Hepatocyte (in vitro differentiated cells): ENCODE data around the gene SPRR2D. TPM values are rescaled to one million over a fixed set of nuclear protein-coding genes. Genes with fewer than 3 reads are reported as not detected.

Experiments
- DNase-seq: peaks from one replicate; pipeline ENCODE4 v3.0.0-alpha.2; 2016; ENCODE audit warnings: low spot score
- H2AFZ ChIP-seq: fragments of 200-600 bp; sonication (generic); 2 replicates; pipeline ENCODE4 v1.6.0; 2016; ENCODE audit warnings: antibody characterized with exemption, mild to moderate bottlenecking
- H3K27ac ChIP-seq: fragments of 200-600 bp; sonication (generic); 2 replicates; pipeline ENCODE4 v1.5.1; 2016; ENCODE audit warnings: mild to moderate bottlenecking
- H3K27me3 ChIP-seq: fragments of 200-600 bp; sonication (generic); 2 replicates; pipeline ENCODE4 v1.6.1; 2016
- H3K36me3 ChIP-seq: fragments of 200-600 bp; sonication (generic); replicated peaks from 2 replicates; pipeline ENCODE4 v1.5.1; 2016; ENCODE audit warnings: low read depth; ENCODE audit not compliant: insufficient read depth
- H3K4me1 ChIP-seq: fragments of 200-600 bp; sonication (generic); 2 replicates; pipeline ENCODE4 v1.5.1; 2016; ENCODE audit warnings: mild to moderate bottlenecking, moderate library complexity; ENCODE audit not compliant: insufficient read depth
- H3K4me2 ChIP-seq: fragments of 200-600 bp; sonication (generic); 2 replicates; pipeline ENCODE4 v1.6.0; 2016
- H3K4me3 ChIP-seq: fragments of 200-600 bp; sonication (generic); 2 replicates; pipeline ENCODE4 v1.5.1; 2016; ENCODE audit warnings: mild to moderate bottlenecking
- H3K79me2 ChIP-seq: fragments of 200-600 bp; sonication (generic); 2 replicates; pipeline ENCODE4 v1.6.0; 2017; ENCODE audit warnings: mild to moderate bottlenecking
- H3K9me2 ChIP-seq: fragments of 200-600 bp; sonication (generic); replicated peaks from 2 replicates; pipeline ENCODE4 v1.6.0; 2017; ENCODE audit warnings: mild to moderate bottlenecking; ENCODE audit not compliant: insufficient read depth
- H3K9me3 ChIP-seq: fragments of 200-600 bp; sonication (generic); 2 replicates; pipeline ENCODE4 v1.5.1; 2016; ENCODE audit warnings: low read depth, mild to moderate bottlenecking
- H4K20me1 ChIP-seq: fragments of 200-600 bp; sonication (generic); 2 replicates; pipeline ENCODE4 v1.6.0; 2016; ENCODE audit warnings: mild to moderate bottlenecking; ENCODE audit not compliant: insufficient read depth, poor library complexity, severe bottlenecking
- EZH2 ChIP-seq: fragments of 200-600 bp; sonication (generic); IDR thresholded peaks from 2 replicates; pipeline ENCODE4 v1.6.1; 2016; ENCODE audit warnings: antibody characterized with exemption, mild to moderate bottlenecking, borderline replicate concordance
- EZH2phosphoT487 ChIP-seq: fragments of 200-600 bp; sonication (generic); IDR thresholded peaks from one replicate; pipeline ENCODE4 v1.6.1; 2018; ENCODE audit warnings: antibody characterized with exemption, mild to moderate bottlenecking, low read depth, moderate library complexity; ENCODE audit not compliant: unreplicated experiment, severe bottlenecking
- WGBS: methylation state at CpG from one replicate; pipeline ENCODE4 v1.1.6; 2016; ENCODE audit warnings: low lambda C conversion rate; ENCODE audit errors: missing lambda C conversion rate; 5-methylcytosine and 5-hydroxymethylcytosine counted together
- polyA plus RNA-seq: library from polyadenylated mRNA; unstranded; fragments of >200 nt; fragmentation: Nextera tagmentation; extraction: Ambion mirVana; gene quantifications from 2 replicates; pipeline ENCODE4 v1.2.1, GENCODE V29; 2016
- total RNA-seq: library from RNA; depleted of rRNA; stranded (reverse); fragments of >200 nt; gene quantifications from 2 replicates; pipeline ENCODE4 v1.2.3, GENCODE V29; 2014
- TF ChIP-seq, protein P1 (sequence below): fragments of 200-600 bp; sonication (generic); IDR thresholded peaks from 2 replicates; pipeline ENCODE4 v1.5.1; 2016; ENCODE audit warnings: antibody characterized with exemption, mild to moderate bottlenecking; ENCODE audit not compliant: poor library complexity

The SPRR2D gene
- total and polyA plus RNA-seq, 2 experiments from 2014 or later = not detected

DNA sequence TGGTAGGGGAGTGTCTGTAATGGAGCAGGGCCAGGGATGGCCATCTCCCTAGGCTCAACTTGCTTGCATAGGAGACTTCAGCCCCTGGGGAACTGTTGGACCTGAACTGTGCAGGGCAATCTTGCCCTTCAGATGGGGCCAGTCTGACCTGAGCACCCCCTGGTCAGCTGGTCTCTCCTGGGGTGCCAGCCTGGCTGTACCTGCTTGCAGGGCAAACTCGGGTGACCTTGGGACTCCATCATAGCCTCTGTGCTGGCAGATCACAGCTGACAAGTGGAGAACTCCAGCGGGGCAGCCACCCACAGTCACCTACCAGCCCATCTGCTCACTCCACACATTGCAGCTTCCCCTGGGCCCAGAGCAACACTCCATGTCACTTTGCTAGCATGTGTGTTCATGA, 8.3 kb upstream of the SPRR2D start:
- TF ChIP-seq, protein P1, sequence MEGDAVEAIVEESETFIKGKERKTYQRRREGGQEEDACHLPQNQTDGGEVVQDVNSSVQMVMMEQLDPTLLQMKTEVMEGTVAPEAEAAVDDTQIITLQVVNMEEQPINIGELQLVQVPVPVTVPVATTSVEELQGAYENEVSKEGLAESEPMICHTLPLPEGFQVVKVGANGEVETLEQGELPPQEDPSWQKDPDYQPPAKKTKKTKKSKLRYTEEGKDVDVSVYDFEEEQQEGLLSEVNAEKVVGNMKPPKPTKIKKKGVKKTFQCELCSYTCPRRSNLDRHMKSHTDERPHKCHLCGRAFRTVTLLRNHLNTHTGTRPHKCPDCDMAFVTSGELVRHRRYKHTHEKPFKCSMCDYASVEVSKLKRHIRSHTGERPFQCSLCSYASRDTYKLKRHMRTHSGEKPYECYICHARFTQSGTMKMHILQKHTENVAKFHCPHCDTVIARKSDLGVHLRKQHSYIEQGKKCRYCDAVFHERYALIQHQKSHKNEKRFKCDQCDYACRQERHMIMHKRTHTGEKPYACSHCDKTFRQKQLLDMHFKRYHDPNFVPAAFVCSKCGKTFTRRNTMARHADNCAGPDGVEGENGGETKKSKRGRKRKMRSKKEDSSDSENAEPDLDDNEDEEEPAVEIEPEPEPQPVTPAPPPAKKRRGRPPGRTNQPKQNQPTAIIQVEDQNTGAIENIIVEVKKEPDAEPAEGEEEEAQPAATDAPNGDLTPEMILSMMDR = no peak
- TF ChIP-seq EZH2 = no peak
- Histone ChIP-seq H3K4me1 (no peaks in the 10 kb centered on the region), H2AFZ (no peak overlapping the region), H3K9me2 (no peaks in the 10 kb centered on the region), H3K36me3 (no peaks in the 10 kb centered on the region), H3K4me2 (no peak overlapping the region), H3K27me3 (no peaks in the 10 kb centered on the region), H3K79me2 (no peaks in the 10 kb centered on the region), H4K20me1 (no peaks in the 10 kb centered on the region), H3K27ac (no peak overlapping the region), H3K9me3 (no peaks in the 10 kb centered on the region), H3K4me3 (no peak overlapping the region)
- WGBS = 63% methylated on average over 2 of the region's 2 CpGs
- DNase-seq = no peak

- Histone ChIP-seq H3K4me2 (no peak overlapping the region), H3K79me2 (no peaks in the 10 kb centered on the region), H3K4me3 (no peak overlapping the region), H4K20me1 (no peaks in the 10 kb centered on the region), H3K9me2 (no peaks in the 10 kb centered on the region), H3K9me3 (no peaks in the 10 kb centered on the region), H3K36me3 (no peaks in the 10 kb centered on the region), H2AFZ (no peak overlapping the region), H3K27me3 (no peaks in the 10 kb centered on the region), H3K27ac (no peak overlapping the region), H3K4me1 (no peaks in the 10 kb centered on the region)
- TF ChIP-seq, protein P1 = no peak
- no peak for TF ChIP-seq EZH2
- no peak for TF ChIP-seq EZH2phosphoT487
- WGBS = 79% methylated on average over 1 of the region's 1 CpG
- no peak for DNase-seq
Observed at GRCh38 chr1:153035211-153035610, 5.7 kb downstream of the SPRR2D start.

DNA sequence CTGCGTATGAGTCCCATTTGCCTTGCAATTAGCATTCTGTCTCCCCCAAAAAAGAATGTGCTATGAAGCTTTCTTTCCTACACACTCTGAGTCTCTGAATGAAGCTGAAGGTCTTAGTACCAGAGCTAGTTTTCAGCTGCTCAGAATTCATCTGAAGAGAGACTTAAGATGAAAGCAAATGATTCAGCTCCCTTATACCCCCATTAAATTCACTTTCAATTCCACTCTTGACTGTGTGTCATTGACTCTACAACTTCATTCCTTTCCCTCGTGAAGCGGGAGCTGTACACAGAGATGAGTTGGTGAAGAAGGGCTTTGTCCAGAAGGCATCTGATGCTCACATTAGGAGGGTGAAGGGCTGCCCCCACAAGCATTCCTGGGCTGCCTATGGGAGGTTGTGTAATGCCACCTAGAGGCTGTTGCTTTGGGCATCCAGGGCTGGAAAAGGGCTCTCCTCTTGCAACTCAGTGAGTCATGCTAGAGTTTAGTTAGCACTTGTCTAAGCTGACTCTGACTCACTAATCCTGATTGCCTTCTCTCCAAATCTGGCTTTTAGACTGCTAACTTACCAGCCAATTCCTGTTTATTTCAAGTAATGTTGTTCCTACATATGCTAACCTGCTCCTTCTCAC, 8.1 kb downstream of the SPRR2D start:
- Histone ChIP-seq H3K4me3 (no peak overlapping the region), H3K36me3 (no peaks in the 10 kb centered on the region), H4K20me1 (no peaks in the 10 kb centered on the region), H3K9me2 (no peaks in the 10 kb centered on the region), H2AFZ (no peak overlapping the region), H3K79me2 (no peaks in the 10 kb centered on the region), H3K27me3 (no peaks in the 10 kb centered on the region), H3K9me3 (no peaks in the 10 kb centered on the region), H3K27ac (no peak overlapping the region), H3K4me1 (no peaks in the 10 kb centered on the region), H3K4me2 (no peak overlapping the region)
- no peak for DNase-seq
- WGBS = 55% methylated on average over 3 of the region's 3 CpGs
- TF ChIP-seq EZH2 = no peak
- TF ChIP-seq, protein P1 = no peak
- TF ChIP-seq EZH2phosphoT487 = no peak

DNA sequence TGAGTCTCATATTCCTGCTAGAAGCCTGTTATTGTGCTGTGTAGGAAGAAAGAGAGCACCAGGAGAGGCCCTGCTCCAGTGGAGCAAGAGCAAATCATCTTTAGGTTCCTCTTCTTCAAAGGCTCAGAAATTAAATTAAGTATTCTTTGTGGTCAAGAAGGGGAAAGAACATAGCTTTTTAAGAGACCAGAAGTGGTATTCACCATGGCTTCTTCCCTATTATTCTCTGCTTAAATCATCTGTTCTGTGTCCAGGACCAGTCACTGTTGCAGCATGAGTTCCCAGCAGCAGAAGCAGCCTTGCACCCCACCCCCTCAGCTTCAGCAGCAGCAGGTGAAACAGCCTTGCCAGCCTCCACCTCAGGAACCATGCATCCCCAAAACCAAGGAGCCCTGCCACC, 8.8 kb downstream of the SPRR2D start:
- no peak for DNase-seq
- Histone ChIP-seq H3K4me2 (no peak overlapping the region), H3K4me1 (no peaks in the 10 kb centered on the region), H3K9me2 (no peaks in the 10 kb centered on the region), H4K20me1 (no peaks in the 10 kb centered on the region), H3K27ac (no peak overlapping the region), H3K79me2 (no peaks in the 10 kb centered on the region), H3K36me3 (no peaks in the 10 kb centered on the region), H3K9me3 (no peaks in the 10 kb centered on the region), H2AFZ (no peak overlapping the region), H3K4me3 (no peak overlapping the region), H3K27me3 (no peaks in the 10 kb centered on the region)
- TF ChIP-seq EZH2 = no peak
- TF ChIP-seq, protein P1 = no peak
- TF ChIP-seq EZH2phosphoT487 = no peak
